ENCODE results near the gene PRKCB.
"Not testable (repeated sequence)": the region's sequence is repeated elsewhere in the genome, so short reads cannot be mapped to it uniquely, and the experiment has no call there.

Gene PRKCB

GRCh38 chr16:23898682-23899430, 63.1 kb downstream of the PRKCB start:
- Histone ChIP-seq H3K27ac (no peak overlapping the region), H3K4me3 (no peak overlapping the region)

- Histone ChIP-seq H3K4me3 (no peak overlapping the region), H3K27ac (no peak overlapping the region)
These were observed 64.1 kb downstream of the PRKCB start for GRCh38 chr16:23899869-23900268.

GRCh38 chr16:23900480-23901177, 64.8 kb downstream of the PRKCB start:
- Histone ChIP-seq H3K4me3 (no peak overlapping the region), H3K27ac (no peak overlapping the region)

GRCh38 chr16:23901178-23902033, 65.6 kb downstream of the PRKCB start:
- Histone ChIP-seq H3K27ac (no peak overlapping the region), H3K4me3 (no peak overlapping the region)

DNA sequence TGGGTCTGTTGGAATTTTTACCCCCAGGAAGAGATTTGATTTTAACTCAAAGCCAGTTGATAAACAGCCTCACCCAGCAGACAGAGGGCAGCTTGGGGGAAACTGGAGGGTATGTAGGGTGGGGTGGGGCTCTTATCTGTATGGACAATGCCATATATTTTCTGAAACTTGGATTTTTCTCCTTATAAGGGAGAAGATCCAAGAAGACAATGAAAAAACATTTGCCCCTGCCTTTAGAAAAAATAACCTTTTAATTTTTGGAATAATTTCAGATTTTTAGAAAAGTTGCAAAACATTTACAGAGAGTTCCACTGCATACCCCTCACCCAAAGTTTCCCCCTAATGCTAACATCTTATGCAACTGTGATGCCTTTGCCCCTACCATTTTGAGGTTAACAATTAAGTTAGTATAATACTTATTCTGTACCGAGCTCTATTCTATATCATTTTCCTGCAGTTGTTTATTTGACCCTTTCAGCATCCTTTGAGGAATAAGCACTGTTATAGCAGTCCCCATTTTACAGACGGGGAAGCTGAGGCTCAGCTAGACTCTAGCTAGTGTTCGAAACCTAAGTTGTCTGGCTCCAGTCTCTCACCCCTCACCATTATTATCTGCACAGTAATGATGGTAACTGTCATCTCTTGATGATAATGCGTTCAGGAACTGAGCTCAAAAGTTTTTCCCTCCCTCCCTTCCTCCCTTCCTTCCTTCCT, 66.4 kb downstream of the PRKCB start:
- no peak overlapping the region for H3K27ac ChIP-seq
- no peak overlapping the region for H3K4me3 ChIP-seq

DNA sequence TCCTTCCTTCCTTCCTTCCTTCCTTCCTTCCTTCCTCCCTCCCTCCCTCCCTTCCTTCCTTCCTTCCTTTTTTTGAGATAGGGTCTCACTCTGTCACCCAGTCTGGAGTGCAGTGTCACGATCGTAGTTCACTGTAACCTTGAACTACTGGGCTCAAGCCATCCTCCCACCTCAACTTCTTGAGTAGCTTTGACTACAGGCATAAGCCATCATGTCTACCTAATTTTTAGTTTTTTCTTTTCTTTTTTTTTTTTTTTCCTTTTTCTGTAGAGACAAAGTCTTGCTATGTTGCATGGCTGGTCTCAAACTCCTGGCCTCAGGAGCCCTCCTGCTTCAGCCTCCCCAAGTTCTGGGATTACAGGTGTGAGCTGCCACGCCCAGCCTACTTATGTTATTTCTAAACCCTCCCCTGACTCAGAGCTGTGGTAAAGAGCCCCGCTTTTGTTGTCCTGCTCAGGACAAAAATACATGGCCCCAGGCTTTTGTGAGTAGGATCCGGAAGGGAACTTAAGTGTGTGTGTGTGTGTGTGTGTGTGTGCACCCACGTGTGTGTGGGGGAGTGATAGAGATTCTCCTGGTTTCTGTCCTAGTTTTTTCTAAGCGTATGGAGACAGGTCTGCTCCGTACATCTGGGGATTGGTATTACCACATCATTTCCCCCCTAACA, 67.1 kb downstream of the PRKCB start:
- no peak overlapping the region for H3K4me3 ChIP-seq
- H3K27ac ChIP-seq = no peak overlapping the region

DNA sequence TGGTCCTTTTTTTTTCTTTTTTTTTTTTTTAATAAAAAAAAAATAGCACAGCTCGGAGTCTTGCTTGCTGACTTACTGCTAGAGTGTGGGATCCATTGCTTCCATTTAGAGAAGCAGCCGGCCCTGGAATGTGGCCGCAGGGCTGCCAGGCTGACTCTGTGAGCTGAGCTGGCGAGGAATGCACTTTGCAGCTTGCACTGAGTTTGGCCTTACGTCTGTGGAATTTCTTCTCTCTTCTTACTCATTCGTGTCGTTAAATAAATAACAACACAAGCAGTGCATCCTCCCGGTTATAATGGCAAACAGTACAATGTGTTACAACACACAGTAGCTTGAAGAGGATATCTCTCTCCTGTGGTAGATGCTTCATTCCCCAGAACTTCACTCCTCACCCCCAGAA, 69.2 kb downstream of the PRKCB start:
- Histone ChIP-seq H3K27ac (no peak overlapping the region), H3K4me3 (no peak overlapping the region)

DNA sequence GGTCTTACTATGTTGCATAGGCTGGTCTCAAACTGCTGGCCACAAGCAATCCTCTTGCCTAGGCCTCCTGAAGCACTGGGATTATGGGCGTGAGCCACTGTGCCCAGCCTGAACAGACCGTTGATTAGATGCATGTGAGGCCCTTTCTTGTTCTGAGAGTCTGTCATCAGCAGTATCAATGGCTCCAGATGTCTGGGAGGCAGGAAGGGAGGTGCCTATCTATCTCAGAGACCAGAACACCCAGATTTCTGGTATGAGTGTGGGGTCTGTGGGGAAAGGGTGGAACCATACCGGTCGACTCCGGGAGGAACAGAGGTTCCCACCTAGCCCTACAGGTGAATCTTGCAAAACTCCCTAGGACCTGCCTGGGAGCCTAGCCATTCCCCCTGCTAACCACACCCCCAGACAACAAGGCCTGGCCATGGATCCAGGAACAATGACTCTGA, 71.7 kb downstream of the PRKCB start:
- no peak overlapping the region for H3K4me3 ChIP-seq
- no peak overlapping the region for H3K27ac ChIP-seq

GRCh38 chr16:23907903-23908302, 72.1 kb downstream of the PRKCB start:
- H3K27ac ChIP-seq = no peak overlapping the region
- H3K4me3 ChIP-seq = no peak overlapping the region

DNA sequence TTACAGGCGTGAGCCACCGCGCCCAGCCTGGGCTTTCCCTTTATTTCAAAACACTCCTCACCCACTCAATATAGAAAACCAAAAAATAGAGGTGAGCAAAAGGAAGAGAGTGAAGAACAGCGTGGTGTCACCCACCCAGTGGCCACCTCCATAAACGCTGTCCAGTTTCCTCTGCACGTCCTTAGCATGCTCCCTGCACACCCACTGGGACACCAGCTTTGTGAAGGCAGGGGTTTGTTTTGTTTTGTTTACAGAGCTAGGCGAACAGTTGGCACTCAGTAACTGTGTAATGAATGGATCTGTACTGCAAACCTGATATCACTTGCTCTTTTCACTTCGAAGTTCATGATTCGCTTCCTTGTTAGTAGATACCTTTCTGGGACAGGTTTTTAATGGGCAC, 73.0 kb downstream of the PRKCB start:
- H3K27ac ChIP-seq = no peak overlapping the region
- no peak overlapping the region for H3K4me3 ChIP-seq

- Histone ChIP-seq H3K27ac (no peak overlapping the region), H3K4me3 (no peak overlapping the region)
These were observed 74.1 kb downstream of the PRKCB start for GRCh38 chr16:23909792-23910418.

DNA sequence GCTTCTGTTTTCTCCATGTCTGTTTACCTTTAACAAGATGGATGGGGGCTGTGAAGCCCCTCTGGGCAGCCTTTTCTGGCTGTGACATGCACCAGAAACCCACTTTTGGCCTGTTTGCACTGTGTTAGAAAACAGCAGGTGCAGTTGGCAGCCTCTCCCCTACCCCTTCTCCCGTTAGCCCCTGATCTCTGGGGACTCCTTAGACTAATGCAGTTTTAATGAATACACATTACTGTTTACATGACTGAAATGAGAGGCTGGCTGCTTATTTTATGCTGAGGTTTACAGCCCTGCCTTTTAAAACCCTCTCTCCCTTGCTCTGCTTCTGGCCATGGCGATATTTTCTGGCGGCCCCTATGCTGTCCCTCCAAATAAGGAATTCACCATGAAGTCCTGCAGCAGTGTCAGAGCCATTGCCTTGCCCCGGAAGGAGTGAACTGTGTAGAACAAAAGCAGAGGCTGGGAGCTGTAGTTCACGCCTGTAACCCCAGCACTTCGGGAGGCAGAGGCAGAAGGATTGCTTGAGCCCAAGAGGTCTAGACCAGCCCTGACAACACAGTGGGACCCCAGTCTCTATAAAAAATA, 79.3 kb downstream of the PRKCB start:
- H3K4me3 ChIP-seq = no peak overlapping the region
- H3K27ac ChIP-seq = no peak overlapping the region

DNA sequence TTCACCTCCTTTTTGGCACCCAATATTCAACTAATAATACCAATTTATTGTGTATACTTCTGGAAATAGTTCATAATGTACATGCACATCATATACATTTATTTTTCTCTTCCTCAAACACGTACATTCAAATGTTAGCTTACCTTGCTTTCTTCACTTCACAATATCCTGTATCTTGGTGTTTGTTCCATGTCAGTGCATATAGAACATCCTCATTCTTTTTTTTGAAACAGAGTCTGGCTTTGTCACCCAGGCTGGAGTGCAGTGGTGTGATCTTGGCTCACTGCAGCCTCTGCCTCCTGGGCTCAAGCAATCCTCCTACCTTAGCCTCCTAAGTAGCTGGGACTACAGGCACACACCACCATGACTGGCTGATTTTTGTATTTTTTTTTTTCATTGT, 80.8 kb downstream of the PRKCB start:
- H3K4me3 ChIP-seq, H3K27ac ChIP-seq: not testable (repeated sequence)

DNA sequence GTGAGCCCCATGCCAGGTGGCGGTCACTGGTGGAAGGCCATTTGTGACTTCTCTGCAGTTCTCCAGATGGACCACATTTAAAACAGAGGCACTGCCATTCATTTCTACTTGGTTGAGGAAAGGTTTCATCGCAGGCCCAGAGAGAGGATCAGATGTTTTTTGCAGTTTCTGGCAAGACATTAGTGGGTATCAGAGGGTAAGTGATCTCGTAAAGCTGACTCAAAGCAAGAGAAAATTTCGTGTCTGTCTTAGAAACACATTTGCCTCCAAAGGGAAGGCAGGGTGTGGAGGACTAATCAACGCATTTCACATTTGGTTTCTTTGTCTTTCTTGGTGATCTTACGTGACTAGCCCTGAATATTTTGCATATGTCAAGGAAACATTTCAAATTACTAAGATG, 81.8 kb downstream of the PRKCB start:
- no peak overlapping the region for H3K4me3 ChIP-seq
- H3K27ac ChIP-seq = no peak overlapping the region

GRCh38 chr16:23920446-23920845, 84.7 kb downstream of the PRKCB start:
- Histone ChIP-seq H3K4me3 (no peak overlapping the region), H3K27ac (no peak overlapping the region)

DNA sequence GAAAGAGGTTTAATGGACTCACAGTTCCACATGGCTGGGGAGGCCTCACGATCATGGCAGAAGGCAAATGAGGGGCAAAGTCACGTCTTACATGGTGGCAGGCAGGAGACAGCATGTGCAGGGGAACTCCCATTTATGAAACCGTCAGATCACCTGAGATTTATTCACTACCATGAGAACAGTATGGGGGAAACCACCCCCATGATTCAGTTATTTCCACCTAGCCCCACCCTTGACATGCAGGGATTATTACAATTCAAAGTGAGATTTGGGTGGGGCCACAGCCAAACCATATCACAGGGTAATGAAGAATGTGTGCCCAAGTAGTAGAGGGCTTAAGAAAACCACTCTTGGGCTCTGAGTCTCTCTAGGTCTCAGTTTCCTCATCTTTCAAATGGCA, 85.1 kb downstream of the PRKCB start:
- Histone ChIP-seq H3K4me3 (no peak overlapping the region), H3K27ac (no peak overlapping the region)

DNA sequence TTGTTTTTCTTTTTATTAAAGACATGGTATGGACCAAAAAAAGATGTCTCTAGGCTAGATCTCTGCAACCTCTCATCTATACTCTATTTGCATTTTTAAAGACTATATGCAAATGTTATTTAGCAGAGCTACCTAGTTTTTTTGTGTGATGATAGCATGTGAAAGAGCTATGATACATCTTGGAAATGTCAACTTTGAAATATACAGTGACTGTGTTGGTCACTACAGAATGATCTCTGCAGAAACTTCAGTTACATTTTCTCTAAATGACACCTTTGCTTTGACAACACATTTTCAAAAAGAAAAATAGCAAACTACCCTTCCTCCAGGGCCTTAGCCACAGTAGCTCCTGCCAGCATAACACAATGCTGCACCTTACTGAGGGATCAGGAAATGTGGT, 86.6 kb downstream of the PRKCB start:
- no peak overlapping the region for H3K4me3 ChIP-seq
- no peak overlapping the region for H3K27ac ChIP-seq

GRCh38 chr16:23924128-23924527, 88.3 kb downstream of the PRKCB start:
- H3K4me3 ChIP-seq = no peak overlapping the region
- no peak overlapping the region for H3K27ac ChIP-seq

- H3K27ac ChIP-seq = no peak overlapping the region
- H3K4me3 ChIP-seq = no peak overlapping the region
These were observed 92.0 kb downstream of the PRKCB start for GRCh38 chr16:23927796-23928195.

Measured in skin epidermis (tissue), 12 donors.